PFSK-1 (cell line): ENCODE results near the gene ABCC6.

Experiments used
- REST ChIP-seq, 2 experiments: IDR thresholded peaks; 2 replicates each; pipeline versions ENCODE4 v1.6.1 to v1.8.0; 2011 to 2012; ENCODE audit warnings: low read depth in 2 of 2, low read length in 2 of 2, control low read depth in 1 of 2, inconsistent platforms in 1 of 2, mild to moderate bottlenecking in 1 of 2, moderate library complexity in 1 of 2; ENCODE audit not compliant: insufficient read depth in 1 of 2
- SIN3A ChIP-seq: IDR thresholded peaks from 2 replicates; pipeline ENCODE4 v1.6.1; 2012; ENCODE audit warnings: mild to moderate bottlenecking, low read length, moderate library complexity, borderline replicate concordance; ENCODE audit not compliant: insufficient read depth
- TAF1 ChIP-seq: IDR thresholded peaks from 2 replicates; pipeline ENCODE4 v1.6.1; 2012; ENCODE audit warnings: low read length, control low read depth, borderline replicate concordance; ENCODE audit not compliant: insufficient read depth

GRCh38 chr16:16116841-16117240 is 106.5 kb downstream of the ABCC6 start:
- TF ChIP-seq TAF1 (no peak), SIN3A (no peak), REST (IDR thresholded peaks at IDR 0.05; ENCODE audit: insufficient read depth in 1 of 2, low read depth in 2 of 2, low read length in 2 of 2) (no peak)
